Activated naive CD8-positive, alpha-beta T cell (primary cell): ENCODE results near the gene SLC12A8.

Experiments
- H3K27ac Mint-ChIP-seq: one replicate; pipeline ENCODE4 v1.8.0; 2021; ENCODE audit warnings: mixed read lengths
- H3K27me3 Mint-ChIP-seq: one replicate; pipeline ENCODE4 v1.8.0; 2021; ENCODE audit warnings: mixed read lengths
- H3K36me3 Mint-ChIP-seq: one replicate; pipeline ENCODE4 v1.8.0; 2021; ENCODE audit warnings: mixed read lengths
- H3K4me1 Mint-ChIP-seq: one replicate; pipeline ENCODE4 v1.8.0; 2021; ENCODE audit warnings: low read depth, mixed read lengths
- H3K4me3 Mint-ChIP-seq: one replicate; pipeline ENCODE4 v1.8.0; 2021; ENCODE audit warnings: mild to moderate bottlenecking, mixed read lengths
- H3K9me3 Mint-ChIP-seq: one replicate; pipeline ENCODE4 v1.8.0; 2021; ENCODE audit warnings: low read depth, mixed read lengths

Gene SLC12A8

DNA sequence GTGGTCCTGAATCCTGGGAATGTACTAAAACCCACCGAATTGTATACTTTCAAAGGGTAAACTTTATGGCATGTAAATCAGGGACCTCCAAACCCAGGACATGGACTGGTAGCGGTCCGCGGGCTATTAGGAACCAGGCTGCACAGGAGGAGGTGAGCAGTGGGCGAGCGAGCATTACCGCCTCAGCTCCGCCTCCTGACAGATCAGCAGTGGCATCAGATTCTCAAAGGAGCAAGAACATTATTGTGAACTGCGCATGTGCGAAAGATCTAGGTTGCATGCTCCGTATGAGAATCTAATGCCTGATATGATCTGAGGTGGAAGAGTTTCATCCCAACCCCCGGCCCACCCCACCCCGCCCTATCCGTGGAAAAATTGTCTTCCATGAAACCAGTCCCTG, 178.9 kb downstream of the SLC12A8 start:
- no peaks in the 10 kb centered on the region for H3K27me3 Mint-ChIP-seq
- H3K4me1 Mint-ChIP-seq, result peaks cover 25% of the 10 kb centered on the region
- peaks cover 5% of the 10 kb centered on the region for H3K9me3 Mint-ChIP-seq
- H3K36me3 Mint-ChIP-seq, result peaks cover 10% of the 10 kb centered on the region
- H3K27ac Mint-ChIP-seq, result no peak overlapping the region
- H3K4me3 Mint-ChIP-seq, result no peak overlapping the region

DNA sequence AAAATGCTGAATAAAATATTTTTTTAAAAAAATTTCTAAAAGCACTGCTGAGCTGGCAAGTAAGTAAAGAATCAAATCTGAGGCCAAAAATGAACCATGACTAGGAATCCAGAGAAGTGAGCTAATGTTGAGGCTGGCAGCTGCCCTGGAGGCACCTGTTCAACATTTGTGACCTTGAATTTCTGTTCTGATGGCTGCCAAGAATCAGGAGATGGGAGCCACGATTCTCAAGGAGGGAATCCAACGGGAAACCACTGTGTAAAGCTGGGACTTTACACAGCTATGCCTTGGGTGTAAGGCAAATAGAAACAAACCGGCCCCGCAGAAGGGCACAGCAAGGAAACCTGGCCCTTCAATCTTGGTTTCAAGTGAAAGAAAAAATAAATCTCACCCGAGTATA, 179.4 kb downstream of the SLC12A8 start:
- peaks cover 29% of the 10 kb centered on the region for H3K4me1 Mint-ChIP-seq
- no peaks in the 10 kb centered on the region for H3K27me3 Mint-ChIP-seq
- H3K27ac Mint-ChIP-seq, result no peak overlapping the region
- H3K4me3 Mint-ChIP-seq, result no peak overlapping the region
- H3K36me3 Mint-ChIP-seq, result peaks cover 15% of the 10 kb centered on the region
- H3K9me3 Mint-ChIP-seq, result peaks cover 5% of the 10 kb centered on the region

DNA sequence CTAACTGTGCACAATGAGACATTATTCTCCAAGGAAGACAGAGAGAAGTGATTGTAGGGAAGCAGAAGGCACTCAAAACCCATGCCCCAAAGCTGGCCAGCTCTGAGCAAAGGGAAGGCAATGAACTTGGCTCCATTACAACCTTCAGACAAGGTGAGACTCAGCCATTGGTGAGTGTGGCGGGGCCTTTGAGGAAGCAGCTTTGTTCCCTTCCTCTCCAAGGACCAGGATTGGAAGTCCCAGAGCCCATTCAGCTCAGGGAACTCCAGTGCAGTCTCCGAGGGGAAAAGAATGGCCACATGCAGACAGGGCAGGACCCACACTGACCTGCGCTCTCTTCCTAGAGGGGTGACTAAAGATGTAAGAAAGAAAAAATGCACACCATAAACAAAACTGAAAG, 179.9 kb downstream of the SLC12A8 start:
- Mint-ChIP-seq H3K27me3 (no peaks in the 10 kb centered on the region), H3K36me3 (peaks cover 17% of the 10 kb centered on the region), H3K4me3 (no peak overlapping the region), H3K4me1 (peaks cover 28% of the 10 kb centered on the region), H3K27ac (no peak overlapping the region), H3K9me3 (peaks cover 5% of the 10 kb centered on the region)
